Activated T-helper 1 cell treated with anti-CD3 and anti-CD28 coated beads, Interleukin-12 subunit alpha, Interleukin-12 subunit beta, Interleukin-2, Interleukin-4 antibody, amounts not matched to agents 30 ng/mL and 10 ng/mL and 1 ng/mL, durations not matched to agents 14 hours and 24 hours and 36 hours (primary cell): ENCODE measurements around the gene ARMC5. TPM values are rescaled to one million over a fixed set of nuclear protein-coding genes. Genes with fewer than 3 reads are reported as not detected.
"Not testable (repeated sequence)": the region's sequence is repeated elsewhere in the genome, so short reads cannot be mapped to it uniquely, and the experiment has no call there.

Experiments
- DNase-seq: peaks from one replicate; pipeline ENCODE4 v3.0.0; 2021; ENCODE audit warnings: low spot score
- H3K27ac Mint-ChIP-seq: one replicate; pipeline ENCODE4 v1.8.0; 2021; ENCODE audit warnings: mild to moderate bottlenecking, mixed read lengths
- H3K27me3 Mint-ChIP-seq: one replicate; pipeline ENCODE4 v1.8.0; 2022; ENCODE audit warnings: mild to moderate bottlenecking, moderate library complexity, mixed read lengths; ENCODE audit not compliant: insufficient read depth
- H3K36me3 Mint-ChIP-seq: one replicate; pipeline ENCODE4 v1.8.0; 2021; ENCODE audit warnings: low read depth, mixed read lengths
- H3K4me1 Mint-ChIP-seq: one replicate; pipeline ENCODE4 v1.8.0; 2021; ENCODE audit warnings: low read depth, mixed read lengths
- H3K4me3 Mint-ChIP-seq: one replicate; pipeline ENCODE4 v1.8.0; 2021; ENCODE audit warnings: mild to moderate bottlenecking, moderate library complexity, mixed read lengths
- H3K9me3 Mint-ChIP-seq: one replicate; pipeline ENCODE4 v1.8.0; 2021; ENCODE audit warnings: mixed read lengths
- intact Hi-C: fragments of 100-400 bp; cut with micrococcal nuclease; formaldehyde crosslinking; loops from one replicate; pipeline ENCODE4 v1.15.1; 2024
- total RNA-seq: library from RNA; stranded (reverse); gene quantifications from 2 replicates; pipeline ENCODE4 v1.2.3, GENCODE V29; 2022

ARMC5 gene
- total RNA-seq, 1 donor from 2014 or later = 11.2 TPM

DNA sequence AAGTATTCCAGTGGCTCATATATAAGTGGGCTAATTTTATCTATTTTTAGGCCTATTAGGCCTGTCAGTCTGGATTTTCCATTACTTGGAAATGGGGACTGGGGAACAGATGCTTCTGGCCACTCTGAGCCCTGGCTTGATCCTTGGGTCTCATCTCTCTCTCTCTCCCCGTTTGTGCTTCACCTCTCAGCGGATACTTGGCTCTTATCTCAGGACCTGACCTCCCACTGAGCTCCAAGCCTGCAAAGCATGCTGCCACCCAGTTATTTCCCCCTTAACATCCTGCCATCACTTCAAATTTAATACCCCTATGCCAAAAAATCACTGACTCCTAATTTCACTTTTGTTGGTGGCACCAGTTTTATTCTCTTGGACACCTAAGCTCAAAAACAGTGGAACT is 20.9 kb upstream of the ARMC5 start:
- Mint-ChIP-seq H3K4me3 (no peak overlapping the region), H3K9me3 (no peaks in the 10 kb centered on the region), H3K36me3 (no peaks in the 10 kb centered on the region), H3K27me3 (peaks cover 4% of the 10 kb centered on the region), H3K27ac (no peak overlapping the region), H3K4me1 (peaks cover 19% of the 10 kb centered on the region)
- no peak for DNase-seq
- intact Hi-C loops = no loop called here

DNA sequence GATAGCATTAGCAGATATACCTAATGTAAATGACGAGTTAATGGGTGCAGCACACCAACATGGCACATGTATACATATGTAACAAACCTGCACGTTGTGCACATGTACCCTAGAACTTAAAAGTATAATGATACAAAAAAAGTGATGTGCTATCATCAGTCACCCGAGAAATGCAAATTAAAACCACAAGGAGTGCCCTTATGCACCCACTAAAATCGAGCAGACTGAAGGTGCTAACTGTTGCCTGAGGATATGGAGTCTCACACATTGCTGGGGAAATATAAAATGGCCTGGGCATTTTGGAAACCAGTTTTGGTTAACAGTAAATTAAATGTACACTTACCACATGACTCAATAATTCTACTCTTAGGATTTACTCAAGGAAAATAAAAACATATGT is 20.3 kb upstream of the ARMC5 start:
- H3K27ac Mint-ChIP-seq, H3K9me3 Mint-ChIP-seq, H3K4me3 Mint-ChIP-seq, H3K36me3 Mint-ChIP-seq, intact Hi-C loops, H3K27me3 Mint-ChIP-seq, DNase-seq: not testable (repeated sequence)
- peaks cover 19% of the 10 kb centered on the region for H3K4me1 Mint-ChIP-seq

DNA sequence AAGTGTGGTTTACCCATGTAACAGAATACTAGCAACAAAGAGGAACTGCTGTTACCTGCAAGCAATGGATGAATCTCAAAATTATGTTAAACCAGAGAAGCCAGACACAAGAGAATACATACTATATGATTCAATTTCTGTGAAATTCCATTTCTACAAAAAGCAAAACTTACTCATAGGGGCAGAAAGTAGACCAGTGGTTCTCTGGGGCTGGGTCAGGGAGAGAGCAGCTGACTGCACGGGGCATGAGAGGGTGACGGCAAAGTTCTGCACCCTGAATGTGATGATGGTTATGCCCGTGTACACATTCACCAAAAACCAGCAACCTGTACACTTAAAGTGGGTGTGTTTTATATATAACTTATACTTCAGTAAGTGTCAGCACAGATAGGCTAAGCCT is 19.8 kb upstream of the ARMC5 start:
- Mint-ChIP-seq H3K9me3 (no peaks in the 10 kb centered on the region), H3K27ac (no peak overlapping the region), H3K27me3 (peaks cover 4% of the 10 kb centered on the region), H3K4me1 (peaks cover 19% of the 10 kb centered on the region), H3K36me3 (no peaks in the 10 kb centered on the region), H3K4me3 (peak overlapping the region; percentile 19)
- intact Hi-C loops = no loop called here
- DNase-seq = no peak

DNA sequence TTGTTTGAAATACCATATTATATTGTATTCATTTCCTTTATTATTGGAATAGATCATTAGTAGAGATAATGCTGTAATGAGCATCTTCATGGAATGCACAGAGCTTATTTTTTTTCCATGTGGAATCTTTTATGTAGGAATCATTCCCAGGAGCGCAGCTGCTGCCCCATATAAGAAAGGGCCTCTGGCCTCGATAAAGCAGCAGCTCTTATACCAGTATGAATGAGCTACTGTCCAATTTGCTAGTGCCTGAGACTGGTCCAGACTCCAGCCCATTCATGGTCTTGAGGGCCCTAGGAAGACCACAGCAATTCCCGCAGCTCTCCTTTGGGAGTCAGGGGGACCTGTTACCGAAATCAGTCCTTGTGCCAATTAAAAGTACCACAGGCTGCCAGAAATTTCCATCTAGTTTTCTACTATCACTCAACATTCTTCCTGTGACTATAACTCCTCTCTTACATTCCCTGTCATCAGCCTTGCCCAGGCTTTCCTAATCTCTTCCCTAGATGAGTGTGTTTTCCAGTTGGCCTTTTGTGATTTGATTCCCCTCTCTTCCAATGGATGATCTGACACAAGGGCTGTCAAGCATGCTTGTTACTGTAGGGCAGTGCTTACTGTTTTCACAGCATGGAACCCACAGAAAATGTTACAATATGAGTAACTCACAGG is 18.7 kb upstream of the ARMC5 start:
- intact Hi-C loops = loop anchor here (5.0 to 10.0 kb wide), 5 partner anchors 223 to 486 kb away; partner anchors contain the start of genes KAT8, PYDC1, SETD1A and VKORC1
- peaks cover 19% of the 10 kb centered on the region for H3K4me1 Mint-ChIP-seq

DNA sequence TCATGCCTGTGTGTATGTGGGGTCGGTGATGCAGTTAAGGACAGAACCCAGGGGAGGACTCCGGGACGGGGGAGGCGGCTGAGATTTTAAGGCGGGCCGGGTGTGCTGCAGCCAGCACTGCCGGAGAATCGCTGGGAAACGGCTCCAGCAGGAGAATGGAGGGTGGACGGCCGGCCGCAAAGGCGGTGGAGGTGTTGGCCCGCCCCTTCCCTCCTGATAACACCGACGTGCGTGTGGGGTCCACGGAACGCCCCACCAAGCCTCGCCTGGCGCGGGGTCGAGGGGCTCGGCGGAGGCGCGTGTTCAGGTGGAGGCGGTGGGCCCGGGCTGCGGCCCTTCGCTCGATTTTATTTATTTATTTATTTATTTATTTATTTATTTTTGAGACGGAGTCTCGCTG is 17.3 kb upstream of the ARMC5 start:
- H3K4me1 Mint-ChIP-seq = peaks cover 26% of the 10 kb centered on the region
- DNase-seq = no peak
- H3K27me3 Mint-ChIP-seq = peaks cover 9% of the 10 kb centered on the region
- H3K9me3 Mint-ChIP-seq = no peaks in the 10 kb centered on the region
- H3K36me3 Mint-ChIP-seq = no peaks in the 10 kb centered on the region
- H3K27ac Mint-ChIP-seq = peak overlapping the region; percentile 63
- peak overlapping the region; percentile 80 for H3K4me3 Mint-ChIP-seq
- intact Hi-C loops = loop anchor here (2.0 to 10.0 kb wide), 9 partner anchors 21 to 487 kb away; partner anchors contain the start of genes FUS, ITGAX, KAT8 and PYDC1

More for the DNA sequence above, 18.7 kb upstream of the ARMC5 start:
- DNase-seq = no peak
- H3K36me3 Mint-ChIP-seq = no peaks in the 10 kb centered on the region
- no peak overlapping the region for H3K4me3 Mint-ChIP-seq
- no peak overlapping the region for H3K27ac Mint-ChIP-seq
- peaks cover 9% of the 10 kb centered on the region for H3K27me3 Mint-ChIP-seq
- H3K9me3 Mint-ChIP-seq = no peaks in the 10 kb centered on the region

DNA sequence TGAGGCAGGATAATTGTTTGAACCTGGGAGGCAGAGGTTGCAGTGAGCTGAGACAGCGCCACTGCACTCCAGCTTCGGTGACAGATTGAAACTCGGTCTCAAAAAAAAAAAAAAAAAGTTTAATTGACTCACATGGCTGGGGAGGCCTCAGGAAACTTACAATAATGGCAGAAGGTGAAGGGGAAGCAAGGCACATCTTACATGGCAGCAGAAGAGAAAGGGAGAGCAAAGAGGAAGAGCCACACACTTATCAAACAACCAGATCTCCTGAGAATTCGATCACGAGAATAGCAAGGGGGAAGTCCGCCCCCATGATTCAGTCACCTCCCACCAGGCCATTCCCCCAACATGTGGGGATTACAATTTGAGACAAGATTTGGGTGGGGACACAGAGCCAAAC is 13.4 kb upstream of the ARMC5 start:
- H3K27ac Mint-ChIP-seq, H3K27me3 Mint-ChIP-seq, DNase-seq, H3K4me3 Mint-ChIP-seq, H3K9me3 Mint-ChIP-seq, H3K36me3 Mint-ChIP-seq: not testable (repeated sequence)
- peaks cover 14% of the 10 kb centered on the region for H3K4me1 Mint-ChIP-seq
- intact Hi-C loops = loop anchor here (10.0 kb wide), 1 partner anchor 491 kb away; the partner anchor contains the start of gene SETD1A

DNA sequence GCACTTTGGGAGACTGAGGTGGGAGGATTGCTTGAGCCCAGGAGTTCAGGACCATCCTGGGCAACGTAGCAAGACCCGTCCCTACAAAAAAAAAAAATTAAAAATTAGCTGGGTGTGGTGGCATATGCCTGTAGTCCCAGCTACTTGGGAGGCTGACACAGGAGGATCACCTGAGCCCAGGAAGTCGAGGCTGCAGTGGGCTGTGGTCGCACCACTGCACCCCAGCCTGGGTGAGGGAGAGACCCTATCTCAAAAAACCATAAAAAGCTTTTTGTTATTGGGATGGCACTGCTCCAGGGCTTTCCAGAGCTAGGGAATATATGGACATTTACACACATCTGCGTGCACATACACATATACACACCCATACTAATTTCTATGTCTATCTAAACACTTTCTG is 8.1 kb upstream of the ARMC5 start:
- no peak overlapping the region for H3K27ac Mint-ChIP-seq
- peaks cover 16% of the 10 kb centered on the region for H3K36me3 Mint-ChIP-seq
- H3K4me3 Mint-ChIP-seq = no peak overlapping the region
- H3K9me3 Mint-ChIP-seq = no peaks in the 10 kb centered on the region
- intact Hi-C loops = no loop called here
- DNase-seq = no peak
- H3K4me1 Mint-ChIP-seq = peaks cover 25% of the 10 kb centered on the region
- no peaks in the 10 kb centered on the region for H3K27me3 Mint-ChIP-seq

DNA sequence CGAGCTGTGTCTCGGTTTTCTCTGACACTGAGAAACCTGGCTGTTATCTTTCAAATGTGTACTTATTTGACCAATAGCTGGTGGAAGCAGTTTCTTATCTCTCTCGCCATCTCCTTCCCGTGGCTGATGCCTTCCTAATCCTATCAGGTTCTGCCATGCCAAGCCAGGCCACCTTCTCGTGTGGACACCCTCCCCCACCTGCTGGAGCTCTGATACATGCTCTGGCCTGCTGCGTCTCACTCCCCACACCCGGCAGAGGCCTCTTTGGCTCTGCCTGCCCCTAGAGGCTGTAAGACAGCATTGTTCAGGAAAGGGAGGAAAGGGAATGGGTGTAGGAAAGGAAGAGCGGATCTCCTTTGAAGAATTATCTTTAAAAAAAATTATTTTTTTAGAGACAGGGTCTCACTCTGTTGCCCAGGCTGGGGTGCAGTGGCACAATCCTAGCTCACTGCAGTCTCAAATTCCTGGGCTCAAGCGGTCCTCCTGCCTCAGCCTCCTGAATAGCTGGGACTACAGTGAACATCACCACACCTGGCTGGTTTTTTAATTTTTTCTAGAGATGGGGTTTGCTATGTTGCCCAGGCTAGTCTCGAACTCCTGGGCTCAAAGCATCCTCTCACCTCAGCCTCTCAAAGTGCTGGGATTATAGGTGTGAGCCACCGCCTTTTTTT is 7.5 kb upstream of the ARMC5 start:
- H3K27me3 Mint-ChIP-seq = no peaks in the 10 kb centered on the region
- no peaks in the 10 kb centered on the region for H3K9me3 Mint-ChIP-seq
- intact Hi-C loops = no loop called here
- H3K4me3 Mint-ChIP-seq = no peak overlapping the region
- DNase-seq = no peak
- H3K4me1 Mint-ChIP-seq = peaks cover 27% of the 10 kb centered on the region
- H3K27ac Mint-ChIP-seq = no peak overlapping the region
- H3K36me3 Mint-ChIP-seq = peaks cover 16% of the 10 kb centered on the region

DNA sequence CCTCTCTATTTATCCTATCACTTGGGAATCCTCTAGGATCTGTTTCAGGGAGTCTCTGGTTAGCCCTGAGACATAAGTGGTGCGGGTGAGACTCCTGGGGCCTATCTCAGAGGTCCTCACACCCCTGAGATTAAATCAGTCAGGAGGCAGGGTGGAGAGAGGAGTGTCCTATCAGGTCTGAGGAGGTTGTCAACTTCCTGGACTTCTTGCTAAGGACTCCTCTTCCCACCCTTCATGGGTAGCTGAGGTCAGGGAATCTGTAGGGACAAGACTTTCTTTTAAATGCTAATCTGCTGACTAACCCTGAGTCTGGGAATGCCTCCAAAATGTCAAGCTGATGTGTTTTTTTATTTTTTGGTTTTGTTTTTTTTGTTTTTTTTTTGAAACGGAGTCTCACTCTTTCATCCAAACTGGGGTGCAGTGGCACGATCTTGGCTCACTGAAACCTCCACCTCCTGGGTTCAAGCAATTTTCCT is 6.6 kb upstream of the ARMC5 start:
- Mint-ChIP-seq H3K4me3 (no peak overlapping the region), H3K9me3 (no peaks in the 10 kb centered on the region), H3K27ac (no peak overlapping the region), H3K36me3 (peaks cover 16% of the 10 kb centered on the region), H3K27me3 (no peaks in the 10 kb centered on the region), H3K4me1 (peaks cover 30% of the 10 kb centered on the region)
- intact Hi-C loops = no loop called here
- DNase-seq = no peak

DNA sequence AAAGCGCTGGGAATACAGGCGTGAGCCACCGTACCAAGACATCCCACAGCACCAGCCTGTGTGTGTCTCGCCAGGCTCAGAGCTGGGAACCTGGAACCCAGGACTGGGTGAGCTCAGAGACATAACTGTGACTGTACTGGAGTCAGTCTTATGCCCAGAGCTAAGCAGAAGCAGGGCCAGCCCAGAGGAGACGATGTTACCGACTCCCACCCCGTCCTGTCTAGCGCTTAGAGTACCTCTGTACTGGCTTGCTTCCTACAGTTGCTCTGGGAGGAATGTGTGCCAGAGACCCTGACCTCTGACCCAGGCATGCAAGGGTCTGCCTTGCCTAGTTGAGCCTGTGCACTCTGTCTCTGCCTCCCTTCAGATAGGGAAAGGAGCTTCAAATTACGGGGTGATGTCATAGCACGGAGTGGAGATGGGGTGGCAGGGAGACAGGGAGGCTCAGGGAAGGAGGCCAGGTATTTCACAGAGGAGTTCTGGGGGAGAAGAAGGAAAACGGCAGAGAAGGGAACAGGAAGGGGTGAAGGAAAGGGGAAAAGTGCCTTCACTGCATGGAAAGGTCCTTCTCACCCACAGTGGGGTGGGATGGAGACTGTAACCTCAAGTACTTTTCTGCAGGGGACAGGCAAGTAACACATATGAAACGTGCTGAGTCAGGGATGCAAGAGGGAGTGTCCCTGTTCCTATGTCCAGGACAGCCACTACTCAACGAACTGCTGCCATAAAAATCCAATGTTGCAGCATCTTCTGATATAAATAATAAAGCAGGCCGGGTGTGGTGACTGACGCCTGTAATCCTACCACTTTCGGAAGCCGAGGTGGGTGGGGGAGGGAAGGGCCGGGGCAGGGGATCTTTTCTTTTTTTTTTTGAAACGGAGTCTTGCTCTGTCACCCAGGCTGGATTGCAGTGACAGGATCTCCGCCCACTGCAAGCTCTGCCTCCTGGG is 5.8 kb upstream of the ARMC5 start:
- intact Hi-C loops = no loop called here
- Mint-ChIP-seq H3K27me3 (no peaks in the 10 kb centered on the region), H3K4me1 (peaks cover 36% of the 10 kb centered on the region), H3K9me3 (no peaks in the 10 kb centered on the region), H3K27ac (peak overlapping the region; percentile 9), H3K36me3 (peaks cover 21% of the 10 kb centered on the region), H3K4me3 (no peak overlapping the region)
- DNase-seq = no peak

DNA sequence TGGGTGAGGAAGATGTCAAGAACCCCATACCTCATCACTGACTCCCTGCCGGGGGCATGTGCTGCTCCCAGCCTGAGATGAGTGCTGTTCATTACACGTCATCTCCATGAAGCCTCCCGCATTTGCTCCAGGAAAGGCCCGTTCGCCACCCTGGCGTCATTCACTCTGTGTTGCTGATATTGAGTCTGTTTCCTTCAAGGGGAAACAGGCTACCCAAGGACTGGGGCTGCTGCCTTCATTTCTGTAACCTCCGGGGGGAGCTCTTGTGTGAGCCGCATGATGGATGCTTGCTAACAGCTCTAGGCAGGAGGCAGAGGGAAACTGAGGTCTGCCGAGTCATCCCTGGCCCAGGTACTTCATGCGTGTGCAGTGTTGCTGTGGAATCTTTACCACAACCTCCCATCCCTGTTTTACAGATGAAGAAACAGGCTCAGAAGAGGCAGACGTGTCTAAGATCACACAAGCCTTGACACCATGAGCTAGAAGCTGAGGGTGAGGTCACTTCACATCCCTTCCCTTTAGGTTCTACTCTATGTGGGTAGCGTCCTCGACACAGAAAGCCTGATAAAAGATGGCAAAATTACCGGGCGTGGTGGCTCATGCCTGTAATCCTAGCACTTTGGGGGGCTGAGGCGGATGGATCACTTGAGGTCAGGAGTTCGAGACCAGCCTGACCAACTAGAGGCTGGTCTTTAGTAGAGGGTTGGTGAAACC is 3.5 kb upstream of the ARMC5 start:
- no peak for DNase-seq
- peak overlapping the region; percentile 61 for H3K4me3 Mint-ChIP-seq
- H3K27ac Mint-ChIP-seq = no peak overlapping the region
- intact Hi-C loops = loop anchor here (1.0 kb wide), 1 partner anchor 11 kb away; no protein-coding TSS in a partner anchor
- peaks cover 45% of the 10 kb centered on the region for H3K4me1 Mint-ChIP-seq
- peaks cover 21% of the 10 kb centered on the region for H3K36me3 Mint-ChIP-seq
- H3K9me3 Mint-ChIP-seq = no peaks in the 10 kb centered on the region
- no peaks in the 10 kb centered on the region for H3K27me3 Mint-ChIP-seq

DNA sequence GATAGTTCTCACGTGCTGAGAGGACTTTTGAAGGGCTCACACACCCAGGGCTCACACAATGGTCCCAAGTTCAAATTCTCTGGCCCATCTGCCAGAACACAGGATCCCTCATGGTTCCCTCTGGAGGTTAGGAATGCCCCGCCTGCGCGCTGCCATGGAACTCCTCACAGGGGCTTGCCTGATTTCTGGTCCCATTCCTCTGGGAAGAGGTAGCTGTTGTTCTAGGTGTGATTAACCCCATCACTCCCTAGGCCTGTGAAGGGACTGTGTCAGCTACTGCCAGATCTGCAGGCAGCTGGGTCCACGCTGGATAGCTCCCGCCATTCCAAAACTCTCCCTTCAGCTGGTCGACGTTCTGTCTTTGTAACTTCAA is 2.3 kb upstream of the ARMC5 start:
- Mint-ChIP-seq H3K9me3 (no peaks in the 10 kb centered on the region), H3K4me1 (peaks cover 47% of the 10 kb centered on the region), H3K27ac (no peak overlapping the region), H3K36me3 (peaks cover 16% of the 10 kb centered on the region), H3K27me3 (no peaks in the 10 kb centered on the region), H3K4me3 (peak overlapping the region; percentile 93)
- intact Hi-C loops = no loop called here
- DNase-seq = no peak
